Endothelial cell of umbilical vein (primary cell): Measurements from ENCODE around the gene TRAF7.

Experiments
- EZH2 ChIP-seq: IDR thresholded peaks from 2 replicates; pipeline ENCODE4 v1.6.1; 2012; ENCODE audit warnings: borderline replicate concordance, low read depth, mild to moderate bottlenecking, moderate library complexity, low read length, inconsistent platforms; ENCODE audit not compliant: severe bottlenecking
- POLR2AphosphoS5 ChIP-seq: IDR thresholded peaks from 2 replicates; pipeline ENCODE4 v1.6.1; 2012; ENCODE audit warnings: low read depth, mild to moderate bottlenecking, control low read depth, low read length, moderate library complexity; ENCODE audit not compliant: insufficient read depth
- TF ChIP-seq, protein P1 (sequence below), 2 donors: IDR thresholded peaks; 1 replicate in 1 of 2; 2 replicates in 1 of 2; pipeline ENCODE4 v1.5.1; 2011; ENCODE audit warnings: low read length in 2 of 2, mild to moderate bottlenecking in 2 of 2, moderate library complexity in 2 of 2, control low read depth in 1 of 2, inconsistent platforms in 1 of 2, low read depth in 1 of 2; ENCODE audit not compliant: insufficient read depth in 1 of 2; ENCODE audit errors: extremely low read depth in 1 of 2

DNA sequence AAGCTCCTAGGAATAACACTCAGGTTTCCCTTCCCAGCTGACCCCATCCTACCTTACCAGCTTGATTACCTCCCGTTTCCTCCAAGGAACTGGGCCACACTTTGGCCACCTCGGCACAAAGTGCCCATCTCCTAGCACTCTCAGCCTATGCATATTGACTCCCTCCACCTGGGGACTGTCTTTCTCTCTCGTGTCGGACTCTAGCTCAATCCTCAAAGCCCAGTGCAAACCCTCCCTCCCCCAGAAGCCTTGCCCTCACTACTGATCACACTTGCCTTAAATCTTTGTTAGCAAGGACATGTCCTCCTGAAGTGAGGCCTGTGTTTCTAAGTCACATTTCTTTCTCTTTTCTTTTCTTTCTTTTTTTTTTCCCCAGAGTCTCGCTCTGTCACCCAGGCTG is 9.7 kb upstream of the TRAF7 start:
- no peak for TF ChIP-seq EZH2
- no peak for TF ChIP-seq POLR2AphosphoS5
- TF ChIP-seq, protein P1, sequence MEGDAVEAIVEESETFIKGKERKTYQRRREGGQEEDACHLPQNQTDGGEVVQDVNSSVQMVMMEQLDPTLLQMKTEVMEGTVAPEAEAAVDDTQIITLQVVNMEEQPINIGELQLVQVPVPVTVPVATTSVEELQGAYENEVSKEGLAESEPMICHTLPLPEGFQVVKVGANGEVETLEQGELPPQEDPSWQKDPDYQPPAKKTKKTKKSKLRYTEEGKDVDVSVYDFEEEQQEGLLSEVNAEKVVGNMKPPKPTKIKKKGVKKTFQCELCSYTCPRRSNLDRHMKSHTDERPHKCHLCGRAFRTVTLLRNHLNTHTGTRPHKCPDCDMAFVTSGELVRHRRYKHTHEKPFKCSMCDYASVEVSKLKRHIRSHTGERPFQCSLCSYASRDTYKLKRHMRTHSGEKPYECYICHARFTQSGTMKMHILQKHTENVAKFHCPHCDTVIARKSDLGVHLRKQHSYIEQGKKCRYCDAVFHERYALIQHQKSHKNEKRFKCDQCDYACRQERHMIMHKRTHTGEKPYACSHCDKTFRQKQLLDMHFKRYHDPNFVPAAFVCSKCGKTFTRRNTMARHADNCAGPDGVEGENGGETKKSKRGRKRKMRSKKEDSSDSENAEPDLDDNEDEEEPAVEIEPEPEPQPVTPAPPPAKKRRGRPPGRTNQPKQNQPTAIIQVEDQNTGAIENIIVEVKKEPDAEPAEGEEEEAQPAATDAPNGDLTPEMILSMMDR (IDR thresholded peaks at IDR 0.05; ENCODE audit: extremely low read depth in 1 of 2, insufficient read depth in 1 of 2, low read depth in 1 of 2, low read length in 2 of 2): no peak
